Mesenchymal stem cell (in vitro differentiated cells and primary cell): ENCODE data around the gene CEP70.

Experiments
- DNase-seq: peaks from one replicate; pipeline ENCODE4 v3.0.0-alpha.2; 2013
- H2AFZ ChIP-seq: one replicate; pipeline ENCODE4 v1.6.1; 2013; ENCODE audit warnings: low read depth, mild to moderate bottlenecking, control low read depth, inconsistent platforms, low read length, moderate library complexity
- H2AK5ac ChIP-seq: 2 replicates; pipeline ENCODE4 v1.6.1; 2013; ENCODE audit warnings: low read length, moderate library complexity, mild to moderate bottlenecking, inconsistent platforms; ENCODE audit not compliant: severe bottlenecking
- H2BK120ac ChIP-seq: one replicate; pipeline ENCODE4 v1.6.1; 2013; ENCODE audit warnings: low read depth, mild to moderate bottlenecking, inconsistent platforms, low read length, moderate library complexity
- H2BK12ac ChIP-seq, 2 experiments: one replicate each; pipeline ENCODE4 v1.6.1; 2013; ENCODE audit warnings: inconsistent platforms in 2 of 2, low read length in 2 of 2, mild to moderate bottlenecking in 2 of 2, moderate library complexity in 2 of 2, control low read depth in 1 of 2
- H2BK15ac ChIP-seq: one replicate; pipeline ENCODE4 v1.6.1; 2013; ENCODE audit warnings: mild to moderate bottlenecking, low read depth, inconsistent platforms; ENCODE audit not compliant: poor library complexity, severe bottlenecking
- H2BK5ac ChIP-seq: 2 replicates; pipeline ENCODE4 v1.6.1; 2013; ENCODE audit warnings: low read depth, mild to moderate bottlenecking, low read length, control low read depth, inconsistent platforms; ENCODE audit not compliant: poor library complexity, severe bottlenecking
- H3K14ac ChIP-seq, 2 experiments: one replicate each; pipeline ENCODE4 v1.6.1; 2013; ENCODE audit warnings: inconsistent platforms in 2 of 2, low read length in 2 of 2, control low read depth in 1 of 2, mild to moderate bottlenecking in 1 of 2, moderate library complexity in 1 of 2
- H3K18ac ChIP-seq, 2 experiments: one replicate each; pipeline ENCODE4 v1.6.1; 2013; ENCODE audit warnings: inconsistent platforms in 2 of 2, low read length in 2 of 2, control low read depth in 1 of 2, low read depth in 1 of 2, mild to moderate bottlenecking in 1 of 2
- H3K23ac ChIP-seq, 2 experiments: one replicate each; pipeline ENCODE4 v1.6.1; 2013; ENCODE audit warnings: inconsistent platforms in 2 of 2, low read length in 2 of 2, mild to moderate bottlenecking in 2 of 2, moderate library complexity in 2 of 2, control low read depth in 1 of 2
- H3K27ac ChIP-seq: 2 replicates; pipeline ENCODE4 v1.5.1; 2013; ENCODE audit warnings: mild to moderate bottlenecking, moderate library complexity, low read length, control low read depth, inconsistent platforms; ENCODE audit not compliant: poor library complexity, severe bottlenecking
- H3K27me3 ChIP-seq, 2 experiments: 2 replicates each; pipeline versions ENCODE4 v1.6.1 to v1.7.0; 2013; ENCODE audit warnings: low read length in 2 of 2, mild to moderate bottlenecking in 2 of 2, moderate library complexity in 2 of 2, control low read depth in 1 of 2, inconsistent platforms in 1 of 2; ENCODE audit not compliant: control insufficient read depth in 1 of 2, insufficient read depth in 1 of 2
- H3K36me3 ChIP-seq, 2 experiments: 2 replicates each; pipeline versions ENCODE4 v1.6.1 to v1.7.0; 2013; ENCODE audit warnings: low read length in 2 of 2, control low read depth in 1 of 2, inconsistent platforms in 1 of 2, low read depth in 1 of 2, mild to moderate bottlenecking in 1 of 2; ENCODE audit not compliant: insufficient read depth in 2 of 2, control insufficient read depth in 1 of 2
- H3K4ac ChIP-seq, 2 experiments: one replicate each; pipeline ENCODE4 v1.6.1; 2013; ENCODE audit warnings: inconsistent platforms in 2 of 2, low read length in 2 of 2, mild to moderate bottlenecking in 2 of 2, moderate library complexity in 2 of 2, control low read depth in 1 of 2, low read depth in 1 of 2
- H3K4me1 ChIP-seq: 2 replicates; pipeline ENCODE4 v1.6.1; 2013; ENCODE audit warnings: low read depth, low read length, control low read depth; ENCODE audit not compliant: control insufficient read depth, insufficient read depth
- H3K4me2 ChIP-seq: 2 replicates; pipeline ENCODE4 v1.6.1; 2013; ENCODE audit warnings: low read length, mild to moderate bottlenecking, inconsistent platforms; ENCODE audit not compliant: poor library complexity, severe bottlenecking
- H3K4me3 ChIP-seq, 2 experiments: 2 replicates each; pipeline versions ENCODE4 v1.5.1 to v1.7.0; 2013; ENCODE audit warnings: low read length in 2 of 2, mild to moderate bottlenecking in 2 of 2, control low read depth in 1 of 2, low read depth in 1 of 2; ENCODE audit not compliant: insufficient read depth in 1 of 2
- H3K79me1 ChIP-seq: replicated peaks from 2 replicates; pipeline ENCODE4 v1.6.1; 2013; ENCODE audit warnings: mild to moderate bottlenecking, control low read depth, low read length, inconsistent platforms; ENCODE audit not compliant: poor library complexity, severe bottlenecking
- H3K9ac ChIP-seq: 2 replicates; pipeline ENCODE4 v1.7.0; 2013; ENCODE audit warnings: mild to moderate bottlenecking, low read length, moderate library complexity
- H3K9me3 ChIP-seq: 2 replicates; pipeline ENCODE4 v1.7.0; 2013; ENCODE audit warnings: mild to moderate bottlenecking, low read length; ENCODE audit not compliant: control insufficient read depth
- H4K8ac ChIP-seq: one replicate; pipeline ENCODE4 v1.6.1; 2013; ENCODE audit warnings: inconsistent platforms, mild to moderate bottlenecking, low read length, moderate library complexity
- H4K91ac ChIP-seq: one replicate; pipeline ENCODE4 v1.6.1; 2013; ENCODE audit warnings: mild to moderate bottlenecking, low read length, inconsistent platforms
- whole genome bisulfite sequencing: methylation state at CpG from one replicate; pipeline ENCODE4 v1.1.7; 2013; ENCODE audit warnings: mixed read lengths; 5-methylcytosine and 5-hydroxymethylcytosine counted together

The CEP70 gene

DNA sequence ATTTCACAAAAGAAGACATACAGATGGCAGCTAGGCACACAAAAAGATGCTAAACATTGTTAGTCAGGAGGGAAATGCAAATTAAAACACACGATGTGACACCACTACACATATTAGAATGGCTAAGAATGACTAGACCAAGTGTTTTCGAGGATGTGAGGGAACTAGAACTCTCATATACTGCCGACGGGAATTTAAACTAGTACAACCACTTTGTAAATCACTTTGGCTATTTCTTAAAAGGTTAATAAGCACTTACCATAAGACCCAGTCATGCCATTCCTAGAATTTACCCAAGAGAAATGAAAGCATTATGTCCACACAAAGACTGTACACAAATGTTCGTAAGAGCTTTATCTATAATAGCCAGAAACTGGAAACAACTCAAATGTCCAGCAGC lies 5.6 kb downstream of the CEP70 start:
- no peak overlapping the region for H4K8ac ChIP-seq
- peaks cover 13% of the 10 kb centered on the region for H3K79me1 ChIP-seq
- no peak overlapping the region for H3K4me3 ChIP-seq
- H2AFZ ChIP-seq = no peak overlapping the region
- H3K9me3 ChIP-seq = no peaks in the 10 kb centered on the region
- H3K4ac ChIP-seq = no peak overlapping the region
- no peaks in the 10 kb centered on the region for H3K27me3 ChIP-seq
- H2BK12ac ChIP-seq = no peak overlapping the region
- H3K18ac ChIP-seq = no peak overlapping the region
- no peak overlapping the region for H2AK5ac ChIP-seq
- H3K23ac ChIP-seq = no peak overlapping the region
- H3K14ac ChIP-seq = no peak overlapping the region
- H3K4me2 ChIP-seq = no peak overlapping the region
- peaks cover 3% of the 10 kb centered on the region for H3K4me1 ChIP-seq
- no peak overlapping the region for H3K9ac ChIP-seq
- no peak overlapping the region for H4K91ac ChIP-seq
- no peak overlapping the region for H2BK120ac ChIP-seq
- no peak overlapping the region for H2BK15ac ChIP-seq
- H2BK5ac ChIP-seq = no peak overlapping the region
- no peak for DNase-seq
- H3K36me3 ChIP-seq = peaks cover 0 to 9% of the 10 kb centered on the region in 2 experiments
- H3K27ac ChIP-seq = no peak overlapping the region
- WGBS = 98% methylated on average over 5 of the region's 5 CpGs

DNA sequence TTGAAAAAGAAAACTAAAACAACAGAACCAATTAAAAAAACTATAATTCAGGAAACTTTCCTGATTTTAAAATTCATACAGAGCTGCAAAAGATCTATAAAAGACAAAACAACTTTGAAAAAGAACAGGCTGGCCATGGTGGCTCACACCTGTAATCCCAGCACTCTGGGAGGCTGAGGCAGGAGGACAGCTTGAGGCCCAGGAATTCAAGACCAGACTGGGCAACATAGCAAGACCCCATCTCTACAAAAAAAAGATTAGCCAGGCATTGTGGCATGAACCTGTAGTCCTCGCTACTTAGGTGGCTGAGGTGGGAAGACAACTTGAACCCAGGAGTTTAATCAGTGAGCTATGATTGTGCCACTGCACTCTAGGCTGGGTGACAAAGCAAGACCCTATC lies 6.7 kb downstream of the CEP70 start:
- no peak overlapping the region for H3K4ac ChIP-seq
- no peak overlapping the region for H2BK12ac ChIP-seq
- H4K8ac ChIP-seq = no peak overlapping the region
- no peak overlapping the region for H3K4me3 ChIP-seq
- H3K4me1 ChIP-seq = no peaks in the 10 kb centered on the region
- no peaks in the 10 kb centered on the region for H3K27me3 ChIP-seq
- DNase-seq = no peak
- no peak overlapping the region for H2BK5ac ChIP-seq
- no peak overlapping the region for H3K14ac ChIP-seq
- H2AFZ ChIP-seq = no peak overlapping the region
- H3K9me3 ChIP-seq = no peaks in the 10 kb centered on the region
- H2BK120ac ChIP-seq = no peak overlapping the region
- no peak overlapping the region for H3K23ac ChIP-seq
- no peak overlapping the region for H3K27ac ChIP-seq
- peaks cover 0 to 9% of the 10 kb centered on the region in 2 experiments for H3K36me3 ChIP-seq
- H3K9ac ChIP-seq = no peak overlapping the region
- no peak overlapping the region for H3K4me2 ChIP-seq
- no peak overlapping the region for H2BK15ac ChIP-seq
- H2AK5ac ChIP-seq = no peak overlapping the region
- peaks cover 8% of the 10 kb centered on the region for H3K79me1 ChIP-seq
- H4K91ac ChIP-seq = no peak overlapping the region
- no peak overlapping the region for H3K18ac ChIP-seq
- WGBS = 92% methylated on average over 1 of the region's 1 CpG

DNA sequence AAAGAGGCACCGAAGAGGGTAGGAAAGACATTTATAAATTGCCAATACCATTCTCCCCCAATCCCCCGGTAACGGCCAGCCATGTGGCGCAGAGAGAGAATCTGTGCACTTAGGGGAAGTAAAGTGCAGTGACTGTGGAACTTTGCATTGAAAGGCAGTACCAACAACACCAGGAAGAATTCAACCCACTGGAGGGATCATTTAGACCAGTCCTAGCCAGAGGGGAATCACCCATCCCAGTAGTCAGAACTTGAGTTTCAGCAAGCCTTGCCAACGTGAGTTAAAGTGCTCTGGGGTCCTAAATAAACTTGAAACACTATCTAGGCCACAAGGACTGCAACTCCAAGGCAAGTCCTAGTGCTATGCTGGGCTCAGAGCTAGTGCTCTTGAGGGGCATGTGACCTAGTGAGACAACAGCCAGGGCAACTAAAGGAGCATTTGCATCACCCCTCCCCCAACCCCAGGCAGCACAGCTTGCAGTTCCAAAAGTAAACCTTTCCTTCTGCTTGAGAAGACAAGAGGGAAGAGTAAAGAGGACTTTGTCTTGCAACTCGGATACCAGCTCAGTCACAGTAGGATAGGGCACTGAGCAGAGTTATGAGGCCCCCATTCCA lies 15.0 kb downstream of the CEP70 start:
- H3K4ac ChIP-seq = no peak overlapping the region
- no peak overlapping the region for H2BK12ac ChIP-seq
- H3K18ac ChIP-seq = no peak overlapping the region
- H3K4me3 ChIP-seq = no peak overlapping the region
- H2BK120ac ChIP-seq = no peak overlapping the region
- peaks cover 1% of the 10 kb centered on the region for H3K4me1 ChIP-seq
- no peaks in the 10 kb centered on the region for H3K27me3 ChIP-seq
- no peak overlapping the region for H4K91ac ChIP-seq
- peaks cover 0 to 4% of the 10 kb centered on the region in 2 experiments for H3K36me3 ChIP-seq
- DNase-seq = no peak
- no peak overlapping the region for H3K9ac ChIP-seq
- H2AK5ac ChIP-seq = no peak overlapping the region
- no peak overlapping the region for H2AFZ ChIP-seq
- no peak overlapping the region for H3K23ac ChIP-seq
- no peak overlapping the region for H3K4me2 ChIP-seq
- H2BK5ac ChIP-seq = no peak overlapping the region
- WGBS = 88% methylated on average over 6 of the region's 6 CpGs
- H3K9me3 ChIP-seq = no peaks in the 10 kb centered on the region
- peaks cover 31% of the 10 kb centered on the region for H3K79me1 ChIP-seq
- no peak overlapping the region for H2BK15ac ChIP-seq
- no peak overlapping the region for H3K14ac ChIP-seq
- H4K8ac ChIP-seq = no peak overlapping the region
- no peak overlapping the region for H3K27ac ChIP-seq

DNA sequence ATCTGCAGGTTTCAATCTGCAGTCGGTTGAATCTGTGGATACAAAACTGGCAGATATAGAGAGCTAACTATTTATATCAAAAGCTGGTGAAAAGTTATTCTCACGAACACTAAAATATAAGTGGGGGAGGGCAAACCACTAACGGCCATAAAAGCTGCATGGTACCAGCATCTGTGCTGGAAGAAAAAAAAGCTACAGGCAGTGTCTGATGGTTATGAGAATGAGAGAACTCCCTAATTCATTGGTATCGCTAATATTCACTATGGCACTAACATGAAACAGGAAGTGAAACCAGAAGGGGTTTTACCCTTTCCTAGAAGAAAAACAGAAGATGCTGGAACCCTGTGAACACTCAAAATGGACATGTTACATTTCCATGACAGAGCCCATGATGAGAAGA lies 15.9 kb downstream of the CEP70 start:
- Histone ChIP-seq H3K27me3 (no peaks in the 10 kb centered on the region), H3K27ac (no peak overlapping the region), H2AFZ (no peak overlapping the region), H3K4ac (no peak overlapping the region), H3K18ac (no peak overlapping the region), H3K23ac (no peak overlapping the region), H3K4me1 (peaks cover 1% of the 10 kb centered on the region), H3K9me3 (peaks cover 6% of the 10 kb centered on the region), H4K8ac (no peak overlapping the region), H3K9ac (no peak overlapping the region), H3K4me3 (no peak overlapping the region), H3K14ac (no peak overlapping the region), H4K91ac (no peak overlapping the region), H2BK15ac (no peak overlapping the region), H2BK5ac (no peak overlapping the region), H2BK120ac (no peak overlapping the region), H2BK12ac (no peak overlapping the region), H3K79me1 (peaks cover 32% of the 10 kb centered on the region), H2AK5ac (no peak overlapping the region), H3K4me2 (no peak overlapping the region), H3K36me3 (peaks cover 0 to 7% of the 10 kb centered on the region in 2 experiments)
- no peak for DNase-seq
- 94% methylated on average over 3 of the region's 4 CpGs for WGBS
